HG03045 (cell line): ENCODE results near the gene UMAD1.
"Not testable (repeated sequence)": the region's sequence is repeated elsewhere in the genome, so short reads cannot be mapped to it uniquely, and the experiment has no call there.

Experiments used
- ATAC-seq: cut with Tn5 transposase; IDR thresholded peaks from one replicate; pipeline ENCODE4 v1.9.1; 2021; ENCODE audit warnings: mild to moderate bottlenecking, moderate library complexity; ENCODE audit not compliant: unreplicated experiment

The UMAD1 gene

DNA sequence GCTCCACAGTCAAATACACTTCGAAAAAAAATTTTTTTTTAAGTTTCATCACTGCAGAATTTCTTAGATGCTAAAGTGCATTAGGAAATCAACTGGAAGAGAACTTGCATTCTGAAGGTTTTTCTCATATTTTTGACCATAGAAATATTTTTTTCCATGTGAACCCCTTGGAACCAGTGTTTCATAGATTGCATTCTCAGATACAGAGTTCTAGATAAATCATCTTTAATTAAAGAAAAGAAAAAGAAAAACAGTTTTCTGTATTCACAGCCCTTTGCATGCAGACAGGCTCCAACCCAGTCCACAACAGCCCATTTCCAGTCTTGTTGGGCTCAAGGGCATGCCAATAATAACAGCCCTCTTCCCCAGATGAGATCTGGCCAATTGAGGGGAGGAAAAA lies 153.4 kb downstream of the UMAD1 start:
- ATAC-seq = no peak

- no peak for ATAC-seq
Measured at GRCh38 chr7:7795203-7795602, 154.7 kb downstream of the UMAD1 start.

DNA sequence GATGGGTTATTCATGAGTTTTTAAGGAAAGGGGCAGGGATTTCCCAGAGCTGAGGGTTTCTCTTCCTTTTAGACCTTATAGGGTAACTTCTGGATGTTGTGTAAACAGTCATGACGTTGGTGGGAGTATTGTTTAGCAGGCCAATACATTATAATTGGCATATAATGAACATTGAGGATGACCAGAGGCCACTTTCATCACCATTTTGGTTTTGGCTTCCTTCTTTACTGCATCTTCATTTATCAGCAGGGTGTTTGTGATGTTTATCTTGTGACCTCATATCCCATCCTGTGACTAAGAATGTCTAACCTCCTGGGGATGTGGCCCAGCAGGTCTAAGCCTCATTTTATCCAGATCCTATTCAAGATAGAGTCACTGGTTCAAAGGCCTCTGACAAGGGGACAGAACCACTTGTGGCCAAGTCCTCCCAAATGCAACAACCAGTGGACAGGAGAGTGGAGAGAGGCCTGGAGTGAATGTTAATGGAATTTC lies 155.1 kb downstream of the UMAD1 start:
- no peak for ATAC-seq

GRCh38 chr7:7798510-7798909 lies 158.0 kb downstream of the UMAD1 start:
- ATAC-seq = no peak

DNA sequence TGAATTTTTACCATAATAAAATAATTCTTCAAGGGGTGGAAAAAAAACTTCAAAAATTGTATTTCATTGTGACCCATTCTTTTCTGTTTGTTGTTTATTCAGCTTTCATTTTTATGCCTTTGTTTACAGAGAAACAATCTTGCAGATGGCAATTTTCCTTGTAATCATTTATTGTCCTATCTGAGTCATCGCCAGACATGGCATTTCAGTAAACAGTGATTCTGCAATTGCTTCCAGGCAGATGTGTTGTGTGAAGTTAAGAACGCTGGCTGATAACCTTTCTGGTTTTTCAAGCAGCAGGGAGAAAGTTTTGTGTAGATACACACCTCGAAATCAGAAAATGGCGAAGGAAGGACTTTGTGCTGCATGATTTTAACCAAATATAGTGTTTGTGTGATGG lies 158.6 kb downstream of the UMAD1 start:
- ATAC-seq = no peak

DNA sequence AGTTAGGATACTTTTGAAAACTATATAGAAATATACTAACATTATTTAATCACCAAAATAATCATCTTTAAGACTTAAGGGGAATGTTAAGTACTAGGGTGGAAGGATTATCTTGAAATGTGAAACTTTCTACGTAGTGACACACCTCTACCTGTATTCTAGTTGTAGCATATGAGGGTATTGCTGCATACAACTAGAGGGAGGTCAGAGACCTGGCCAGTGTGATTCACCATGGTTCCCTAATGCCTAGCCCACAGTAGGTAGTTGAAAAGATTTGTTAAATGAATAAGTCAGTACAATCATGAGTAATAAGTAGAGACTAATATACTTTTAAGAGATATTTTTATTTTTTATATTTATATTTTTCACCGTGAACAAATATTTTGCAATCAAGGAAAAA lies 162.0 kb downstream of the UMAD1 start:
- no peak for ATAC-seq

- ATAC-seq = no peak
Measured at GRCh38 chr7:7803715-7804178, 163.2 kb downstream of the UMAD1 start.

DNA sequence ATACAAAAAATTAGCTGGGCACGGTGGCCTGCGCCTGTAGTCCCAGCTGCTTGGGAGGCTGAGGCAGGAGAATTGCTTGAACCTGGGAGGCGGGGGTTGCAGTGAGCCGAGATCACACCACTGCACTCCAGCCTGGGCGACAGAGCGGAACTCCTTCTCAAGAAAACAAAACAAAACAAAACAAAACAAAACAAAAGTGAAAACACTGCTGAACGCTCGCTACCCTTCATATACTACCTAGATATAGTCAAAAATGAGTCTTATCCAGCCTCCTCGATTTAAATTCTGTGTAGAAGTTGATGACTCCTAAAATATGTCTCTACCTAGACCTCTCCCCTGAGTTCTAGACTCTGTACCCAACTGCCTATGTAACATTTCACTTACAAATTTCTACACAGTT lies 164.3 kb downstream of the UMAD1 start:
- not testable (repeated sequence) for ATAC-seq

- no peak for ATAC-seq
Measured at GRCh38 chr7:7805511-7806153, 165.1 kb downstream of the UMAD1 start.

DNA sequence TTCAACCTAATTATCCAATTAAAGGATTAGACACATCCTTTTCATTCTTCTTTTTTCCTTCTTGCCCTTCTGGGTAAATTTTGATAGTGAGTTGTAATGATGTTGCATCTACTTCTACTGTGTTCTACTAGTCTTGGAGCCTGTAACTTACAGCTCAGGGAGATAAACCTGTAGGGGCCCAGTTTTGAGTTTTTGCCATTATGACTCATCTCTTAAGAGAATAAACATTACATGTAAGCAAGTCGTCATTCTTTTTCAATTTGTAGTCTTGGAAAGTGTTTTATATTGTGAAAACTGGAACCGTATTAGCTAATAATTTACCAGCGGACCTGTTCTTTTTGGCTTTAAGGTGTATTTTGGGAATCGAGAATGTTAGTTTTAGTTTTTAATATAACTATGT lies 167.6 kb downstream of the UMAD1 start:
- ATAC-seq = no peak

- ATAC-seq = no peak
Measured at GRCh38 chr7:7808626-7809025, 168.1 kb downstream of the UMAD1 start.

DNA sequence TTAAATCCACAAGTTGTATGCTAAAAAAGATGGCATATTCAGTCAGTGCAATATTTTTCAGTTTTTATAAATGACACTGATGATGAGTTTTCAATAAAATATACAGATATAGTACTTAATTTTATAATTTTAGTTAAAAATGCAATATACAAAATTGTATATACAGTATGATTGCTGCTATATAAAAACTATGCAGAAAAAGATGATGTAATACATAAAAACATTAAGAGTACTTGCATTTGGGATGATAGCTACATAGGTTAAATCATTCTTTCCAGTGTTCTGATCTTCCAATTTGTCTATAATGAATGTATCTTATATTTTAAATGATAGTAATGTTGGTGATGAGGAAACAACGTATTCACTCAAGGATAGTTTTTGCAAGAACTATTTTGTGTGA lies 169.8 kb downstream of the UMAD1 start:
- ATAC-seq = no peak

DNA sequence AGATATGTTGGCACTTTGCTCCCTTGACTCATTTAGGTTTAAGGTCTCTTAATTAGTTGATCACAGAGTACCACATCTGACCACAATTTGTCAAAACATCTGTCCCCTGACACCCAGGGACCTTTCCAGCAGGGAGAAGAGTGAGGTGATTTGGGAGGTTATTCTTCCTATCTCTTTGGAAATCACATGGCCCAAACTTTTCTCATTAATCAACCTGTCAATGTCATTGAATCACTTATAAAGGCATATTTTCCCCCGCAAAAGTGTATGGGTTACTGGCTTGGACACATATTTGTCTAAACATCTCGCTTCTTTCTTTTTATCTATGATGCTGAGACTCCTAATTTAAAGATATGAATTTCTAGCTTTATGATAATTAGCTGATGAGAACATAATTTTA lies 170.3 kb downstream of the UMAD1 start:
- no peak for ATAC-seq

GRCh38 chr7:7812112-7812511 lies 171.6 kb downstream of the UMAD1 start:
- ATAC-seq = no peak

- no peak for ATAC-seq
Measured at GRCh38 chr7:7815395-7815794, 174.8 kb downstream of the UMAD1 start.

GRCh38 chr7:7816084-7816483 lies 175.5 kb downstream of the UMAD1 start:
- no peak for ATAC-seq

DNA sequence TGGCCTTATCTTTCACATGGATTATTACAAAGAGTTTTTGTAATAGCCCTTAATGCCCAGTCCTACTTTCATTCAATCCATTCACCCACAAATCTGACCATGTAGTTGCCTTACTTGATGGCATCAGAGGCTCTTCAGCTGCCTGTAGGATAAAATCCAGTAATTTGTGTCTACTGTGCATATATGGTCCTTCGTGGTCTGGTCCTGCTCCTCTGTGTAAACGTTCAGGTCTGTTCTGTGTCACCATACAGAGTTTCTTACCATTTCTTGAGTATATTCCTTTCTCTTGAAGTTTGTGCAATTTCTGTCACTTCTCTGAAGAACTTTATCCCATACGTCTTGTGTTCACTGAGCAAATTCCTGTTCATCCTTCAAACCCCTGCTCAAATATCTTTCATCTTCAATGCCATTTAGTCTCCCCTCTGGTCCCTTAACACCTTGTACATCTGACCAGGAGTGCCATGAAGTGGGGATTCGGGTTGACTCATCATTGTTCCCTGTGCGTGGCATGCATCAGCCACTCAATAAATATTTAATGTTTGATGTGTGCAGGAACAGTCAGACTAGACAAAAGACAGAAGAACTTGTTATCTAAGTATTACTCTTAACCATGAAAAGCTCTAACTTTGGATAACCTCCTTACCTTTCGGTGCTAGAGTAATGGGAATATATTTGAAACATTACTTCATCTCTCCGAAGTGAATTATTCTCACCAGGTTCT lies 176.4 kb downstream of the UMAD1 start:
- no peak for ATAC-seq

GRCh38 chr7:7817748-7818147 lies 177.2 kb downstream of the UMAD1 start:
- no peak for ATAC-seq

- not testable (repeated sequence) for ATAC-seq
Measured at GRCh38 chr7:7818179-7818578, 177.6 kb downstream of the UMAD1 start.

GRCh38 chr7:7819442-7820247 lies 179.1 kb downstream of the UMAD1 start:
- ATAC-seq = no peak

DNA sequence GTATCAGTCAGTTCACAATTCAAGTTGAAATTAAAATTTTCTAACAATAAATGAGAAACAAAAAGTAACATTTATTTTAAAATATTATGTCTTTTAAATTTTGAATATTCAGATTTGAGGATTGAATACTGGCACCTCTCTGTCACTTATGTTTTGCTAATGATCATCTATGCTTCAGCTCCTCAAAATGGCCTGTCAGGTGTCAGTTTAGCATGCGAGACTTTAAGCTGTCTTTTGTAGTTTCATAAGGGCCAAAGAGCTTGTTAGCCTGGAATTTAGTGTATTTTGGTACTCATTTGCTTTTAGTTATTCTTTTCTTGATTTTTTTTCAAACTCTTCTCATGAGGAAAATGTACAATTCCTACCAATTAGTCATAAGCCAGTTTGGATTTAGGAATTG lies 179.9 kb downstream of the UMAD1 start:
- ATAC-seq = no peak

GRCh38 chr7:7820939-7821338 lies 180.4 kb downstream of the UMAD1 start:
- ATAC-seq = no peak
